GM12878 (cell line): ENCODE results near the gene B3GNT3. TPM values are rescaled to one million over a fixed set of nuclear protein-coding genes. Genes with fewer than 3 reads are reported as not detected.

Experiments
- ATF2 ChIP-seq: IDR thresholded peaks from 2 replicates; pipeline ENCODE4 v1.6.1; 2012; ENCODE audit warnings: low read length, inconsistent platforms
- ATF7 ChIP-seq: fragments of 450-650 bp; IDR thresholded peaks from 2 replicates; pipeline ENCODE4 v1.6.1; 2016; ENCODE audit warnings: low read depth, mild to moderate bottlenecking
- CEBPZ ChIP-seq: fragments of 150-350 bp; IDR thresholded peaks from 2 replicates; pipeline ENCODE4 v1.6.1; 2016; ENCODE audit warnings: low read depth, low read length
- EED ChIP-seq: sonication (generic); IDR thresholded peaks from 2 replicates; pipeline ENCODE4 v1.6.1; 2016; ENCODE audit warnings: antibody characterized with exemption, low read depth
- ELK1 ChIP-seq: IDR thresholded peaks from 2 replicates; pipeline ENCODE4 v1.6.1; 2012; ENCODE audit warnings: low read depth, low read length, improper control_type of control experiment
- NFIC ChIP-seq: IDR thresholded peaks from 2 replicates; pipeline ENCODE4 v1.6.1; 2012; ENCODE audit warnings: low read depth, mild to moderate bottlenecking, inconsistent platforms, low read length, moderate library complexity
- NFYB ChIP-seq: IDR thresholded peaks from 2 replicates; pipeline ENCODE4 v1.6.1; 2011; ENCODE audit warnings: low read depth, mild to moderate bottlenecking, low read length, improper control_type of control experiment, moderate library complexity; ENCODE audit not compliant: insufficient read depth
- PAX5 ChIP-seq: IDR thresholded peaks from 2 replicates; pipeline ENCODE4 v1.6.1; 2011; ENCODE audit warnings: low read depth, low read length, borderline replicate concordance
- PBX3 ChIP-seq: IDR thresholded peaks from 2 replicates; pipeline ENCODE4 v1.6.1; 2011; ENCODE audit warnings: mild to moderate bottlenecking, low read depth, low read length, moderate library complexity; ENCODE audit not compliant: insufficient replicate concordance
- PKNOX1 ChIP-seq: fragments of 450-650 bp; IDR thresholded peaks from 2 replicates; pipeline ENCODE4 v1.6.1; 2016; ENCODE audit warnings: mild to moderate bottlenecking
- RAD51 ChIP-seq: fragments of 450-650 bp; IDR thresholded peaks from 2 replicates; pipeline ENCODE4 v1.6.1; 2016; ENCODE audit warnings: moderate library complexity, mild to moderate bottlenecking, inconsistent platforms
- SIN3A ChIP-seq: IDR thresholded peaks from 2 replicates; pipeline ENCODE4 v1.6.1; 2012; ENCODE audit warnings: low read depth, low read length, improper control_type of control experiment
- STAT3 ChIP-seq: IDR thresholded peaks from 2 replicates; pipeline ENCODE4 v1.6.1; 2011; ENCODE audit warnings: low read depth, low read length, improper control_type of control experiment
- TCF3 ChIP-seq: IDR thresholded peaks from 2 replicates; pipeline ENCODE4 v1.6.1; 2012; ENCODE audit warnings: low read depth, mild to moderate bottlenecking, low read length, borderline replicate concordance; ENCODE audit not compliant: insufficient read depth
- USF1 ChIP-seq: IDR thresholded peaks from 2 replicates; pipeline ENCODE4 v1.6.1; 2011; ENCODE audit warnings: borderline replicate concordance, low read depth, mild to moderate bottlenecking, moderate library complexity, mixed read lengths, low read length; ENCODE audit not compliant: insufficient read depth; ENCODE audit errors: extremely low read length
- USF2 ChIP-seq: IDR thresholded peaks from 2 replicates; pipeline ENCODE4 v1.6.1; 2011; ENCODE audit warnings: low read depth, low read length, improper control_type of control experiment, borderline replicate concordance
- WRNIP1 ChIP-seq: IDR thresholded peaks from 2 replicates; pipeline ENCODE4 v1.6.1; 2011; ENCODE audit warnings: low read depth, low read length, improper control_type of control experiment, borderline replicate concordance
- ZNF274 ChIP-seq: IDR thresholded peaks from one replicate; pipeline ENCODE4 v1.8.0; 2011; ENCODE audit not compliant: insufficient read length, insufficient read depth
- polyA plus RNA-seq, 11 experiments: library from polyadenylated mRNA; depleted of rRNA in 4 of 11; unstranded in 6 of 11; stranded (reverse) in 5 of 11; fragments of >200 nt; fragmentation: Nextera tagmentation in 4 of 11; fragmentation: Illumina TruSeq in 1 of 11; extraction: Ambion mirVana in 4 of 11; extraction: Trizol in 1 of 11; gene quantifications; 1 replicate in 1 of 11; 2 replicates in 10 of 11; pipeline versions ENCODE4 v1.2.1 to v1.2.3, GENCODE V29; 2011 to 2016; ENCODE audit warnings: inconsistent platforms in 2 of 11, missing spikeins in 2 of 11, low read depth in 1 of 11
- total RNA-seq, 4 experiments: library from RNA; depleted of rRNA in 3 of 4; stranded (reverse); fragments of >200 nt in 3 of 4; fragmentation: Illumina TruSeq in 1 of 4; extraction: Trizol in 1 of 4; gene quantifications; 2 replicates each; pipeline versions ENCODE4 v1.2.1 to v1.2.3, GENCODE V29; 2013 to 2021

B3GNT3 gene
- total and polyA plus RNA-seq, 10 of the 15 experiments (the other 5 are each of a cell fraction or from before 2014, with no cell fraction given) = not detected

- no peak for TF ChIP-seq CEBPZ
- TF ChIP-seq TCF3 = no peak
- peak; percentile 46; the same call in 1 of the 2 replicates for TF ChIP-seq NFYB
- peak; percentile 87 for TF ChIP-seq PBX3
- TF ChIP-seq USF1 = peak; percentile 65
- no peak for TF ChIP-seq EED
- TF ChIP-seq USF2 = no peak; the same call in 1 of the 2 replicates
- no peak for TF ChIP-seq RAD51
- TF ChIP-seq ATF7 = no peak
- no peak for TF ChIP-seq SIN3A
- peak; percentile 96 for TF ChIP-seq PKNOX1
- TF ChIP-seq ELK1 = no peak
- no peak for TF ChIP-seq WRNIP1
- TF ChIP-seq ZNF274 = no peak
- TF ChIP-seq NFIC = no peak
- TF ChIP-seq ATF2 = no peak
- no peak for TF ChIP-seq STAT3
- TF ChIP-seq PAX5 = no peak
Observed at GRCh38 chr19:17772172-17772571, 22.8 kb upstream of the B3GNT3 start (continued).
